Stomach smooth muscle (tissue), 2 donors: Measurements from ENCODE around the gene FOXRED2.

ENCODE experiments used
- H3K27ac ChIP-seq: one replicate; pipeline ENCODE4 v1.7.0; 2013; ENCODE audit warnings: mild to moderate bottlenecking, low read length, inconsistent platforms
- H3K27me3 ChIP-seq, 2 donors: one replicate each; pipeline ENCODE4 v1.7.0; 2013; ENCODE audit warnings: low read length in 2 of 2; ENCODE audit not compliant: insufficient read depth in 2 of 2, control insufficient read depth in 1 of 2
- H3K36me3 ChIP-seq, 2 donors: one replicate each; pipeline ENCODE4 v1.7.0; 2013; ENCODE audit warnings: low read length in 2 of 2; ENCODE audit not compliant: control insufficient read depth in 2 of 2, insufficient read depth in 2 of 2
- H3K4me1 ChIP-seq: one replicate; pipeline ENCODE4 v1.7.0; 2013; ENCODE audit warnings: low read length; ENCODE audit not compliant: control insufficient read depth, insufficient read depth
- H3K4me3 ChIP-seq, 2 donors: one replicate each; pipeline ENCODE4 v1.7.0; 2013; ENCODE audit warnings: low read length in 2 of 2
- H3K9ac ChIP-seq, 2 donors: one replicate each; pipeline ENCODE4 v1.7.0; 2013; ENCODE audit warnings: low read length in 2 of 2, mild to moderate bottlenecking in 1 of 2
- H3K9me3 ChIP-seq, 2 donors: one replicate each; pipeline ENCODE4 v1.7.0; 2013; ENCODE audit warnings: low read length in 2 of 2; ENCODE audit not compliant: control insufficient read depth in 2 of 2
- donor health status: healthy.
- donor health status: Pancreatic carcinoma.

FOXRED2 gene

DNA sequence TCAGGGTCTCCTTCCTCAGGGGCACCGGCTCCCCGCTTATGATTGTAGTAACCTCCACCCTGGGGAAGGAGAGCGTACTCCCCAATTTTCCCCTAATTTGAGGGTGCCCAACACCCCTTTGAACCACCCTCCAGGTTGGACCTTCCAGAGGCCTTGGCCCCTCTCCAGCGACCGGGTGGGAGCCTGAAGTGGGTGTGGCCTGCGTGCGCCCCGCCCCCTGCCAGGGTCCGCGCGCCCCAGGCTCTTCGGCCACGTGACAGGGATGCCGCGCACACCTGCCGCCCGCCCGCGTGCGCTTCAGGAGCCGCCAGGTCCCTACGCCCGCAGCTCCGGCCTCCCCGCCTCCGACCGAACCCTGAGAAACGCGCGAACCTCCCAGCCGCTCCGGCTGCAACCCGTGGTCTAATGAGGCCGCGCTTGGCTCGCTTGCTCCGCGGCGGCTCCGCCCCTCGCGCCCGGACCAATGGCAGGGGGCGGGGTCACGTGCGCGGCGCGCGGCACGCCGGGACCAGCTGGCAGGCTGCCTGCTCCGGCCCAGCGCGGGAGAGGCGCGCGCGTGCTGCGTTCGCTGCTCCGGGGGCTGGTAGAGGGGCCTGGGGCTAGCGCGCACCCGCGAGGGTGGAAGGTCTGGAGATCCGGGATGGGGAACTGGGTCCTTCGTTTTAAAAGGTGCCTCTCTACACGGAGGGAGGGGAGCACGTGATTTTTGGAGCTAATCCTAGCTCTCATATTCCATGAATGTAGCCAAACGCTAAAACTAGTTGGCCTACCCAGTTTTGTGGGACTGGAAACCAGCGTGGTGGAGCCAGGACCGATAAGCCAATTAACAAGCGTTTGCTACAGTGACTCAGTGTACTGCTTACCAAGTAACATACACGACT lies at the start of gene FOXRED2:
Gene FOXRED2 (minus strand): TSS at position 404 of the 881 bp plus-strand sequence. CDS start 618 bp downstream, outside the sequence.
- Histone ChIP-seq H3K4me1 (peaks cover 16% of the 10 kb centered on the region), H3K9me3 (no peaks in the 10 kb centered on the region), H3K36me3 (peaks cover 9 to 18% of the 10 kb centered on the region in 2 donors), H3K9ac (peak within 1 kb of the TSS; percentile 43 to 76), H3K27me3 (no peaks in the 10 kb centered on the region), H3K27ac (peak within 1 kb of the TSS; percentile 55), H3K4me3 (peak within 1 kb of the TSS; percentile 33 to 72)

DNA sequence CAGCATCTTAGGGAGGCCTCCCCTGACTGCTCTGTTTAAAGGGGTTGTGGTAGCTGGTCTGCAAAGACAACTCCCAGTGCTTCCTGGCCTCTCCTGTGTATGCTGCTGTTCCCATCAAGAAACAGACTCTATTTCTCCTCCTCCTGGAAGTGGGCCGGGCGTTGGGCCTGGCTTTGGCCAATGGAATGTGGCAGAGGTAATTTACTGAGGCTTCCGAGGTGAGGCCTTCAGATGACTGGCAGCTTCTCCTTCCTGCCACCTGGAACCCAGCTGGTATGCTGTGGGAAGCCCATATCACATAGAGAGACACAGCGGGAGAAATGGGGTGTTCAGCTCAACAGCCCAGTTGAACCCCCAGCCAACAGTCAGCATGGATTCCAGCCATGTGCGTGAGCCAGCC lies 47.3 kb upstream of the FOXRED2 start:
- Histone ChIP-seq H3K4me1 (no peaks in the 10 kb centered on the region), H3K9ac (no peak overlapping the region), H3K36me3 (no peaks in the 10 kb centered on the region), H3K4me3 (no peak overlapping the region), H3K27me3 (peaks cover 17 to 28% of the 10 kb centered on the region in 2 donors), H3K9me3 (peaks cover 0 to 3% of the 10 kb centered on the region in 2 donors), H3K27ac (no peak overlapping the region)

DNA sequence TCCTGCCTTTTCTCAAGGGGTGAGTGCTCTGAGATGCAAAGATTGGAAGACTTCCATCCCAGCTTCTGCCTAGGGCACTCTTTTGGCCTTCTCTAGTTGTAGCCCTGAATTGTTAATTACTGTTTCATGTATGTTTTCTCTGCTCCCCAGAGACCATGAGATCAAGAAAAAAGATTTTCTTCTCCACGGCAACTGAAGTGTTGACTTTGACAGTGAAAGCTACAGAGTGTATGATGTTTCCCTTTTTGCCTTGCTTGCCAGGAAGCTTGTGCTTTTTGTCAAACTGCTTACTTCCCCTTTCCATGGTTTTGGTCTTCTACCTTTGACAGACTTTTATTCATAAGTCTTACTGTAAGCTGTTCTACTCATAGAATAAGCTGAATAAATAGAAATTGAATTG lies 45.4 kb upstream of the FOXRED2 start:
- H3K9me3 ChIP-seq: no peaks in the 10 kb centered on the region
- peaks cover 25 to 35% of the 10 kb centered on the region in 2 donors for H3K27me3 ChIP-seq
- H3K9ac ChIP-seq: no peak overlapping the region
- H3K4me1 ChIP-seq: no peaks in the 10 kb centered on the region
- H3K4me3 ChIP-seq: no peak overlapping the region
- H3K27ac ChIP-seq: no peak overlapping the region
- no peaks in the 10 kb centered on the region for H3K36me3 ChIP-seq

DNA sequence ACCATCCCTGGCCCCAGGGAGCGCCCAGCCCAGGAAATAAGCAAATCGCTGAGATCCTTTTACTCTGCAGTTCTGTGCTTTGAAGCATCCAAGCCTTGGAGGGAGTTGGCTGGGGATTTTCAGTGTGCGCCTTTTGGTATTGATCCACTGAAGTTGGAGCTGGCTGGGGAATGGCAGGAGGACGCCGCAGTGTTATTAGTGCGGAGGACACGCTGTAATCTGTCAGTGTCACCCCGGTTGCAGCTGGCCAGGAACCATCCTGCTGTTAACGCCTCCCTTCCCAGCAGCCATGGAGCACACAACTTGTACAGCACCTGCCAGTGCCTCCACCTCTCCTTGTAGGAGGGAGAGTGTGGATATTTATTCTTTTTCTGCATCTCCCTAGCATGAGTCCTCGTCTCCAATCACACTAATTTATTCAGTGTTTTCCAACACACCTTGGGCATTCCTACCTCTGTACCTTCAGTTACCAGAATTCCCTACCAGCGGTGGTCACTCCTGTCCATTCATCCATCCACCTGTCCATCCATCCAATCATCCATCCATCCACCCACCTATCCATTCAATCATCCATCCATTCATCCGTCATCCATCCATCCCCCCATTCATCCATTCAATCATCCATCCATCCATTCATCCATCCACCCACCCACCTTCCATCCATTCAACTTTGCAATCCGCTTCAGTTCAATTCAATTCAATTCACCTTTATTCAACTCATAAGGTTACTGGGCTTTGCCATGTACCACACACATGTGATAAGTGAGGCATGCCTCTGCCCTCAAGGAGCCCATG lies 44.1 kb upstream of the FOXRED2 start:
- H3K4me1 ChIP-seq: no peaks in the 10 kb centered on the region
- H3K27me3 ChIP-seq: peaks cover 27 to 44% of the 10 kb centered on the region in 2 donors
- no peaks in the 10 kb centered on the region for H3K9me3 ChIP-seq

DNA sequence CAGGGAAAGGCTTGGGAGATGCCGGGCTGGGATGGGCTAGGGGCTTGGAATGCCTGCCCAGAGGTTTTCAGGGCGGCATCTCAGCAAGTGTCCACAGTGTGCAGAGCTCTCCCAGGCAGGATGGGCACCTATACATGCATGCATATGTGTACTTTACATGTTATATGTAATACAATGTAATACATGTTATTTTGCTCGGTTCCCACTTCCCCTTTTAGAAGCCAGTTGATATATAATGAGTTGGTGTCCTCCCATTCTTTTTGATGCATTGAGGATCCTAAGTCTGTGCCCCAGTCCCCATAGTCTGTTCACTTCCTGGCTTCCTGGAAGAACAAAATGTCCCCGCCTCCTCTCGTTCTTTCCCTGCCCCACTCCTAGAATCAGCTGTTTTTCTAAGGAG lies 42.2 kb upstream of the FOXRED2 start:
- Histone ChIP-seq H3K27me3 (peaks cover 27 to 38% of the 10 kb centered on the region in 2 donors), H3K9ac (no peak overlapping the region), H3K4me1 (no peaks in the 10 kb centered on the region), H3K9me3 (no peaks in the 10 kb centered on the region), H3K4me3 (no peak overlapping the region), H3K36me3 (no peaks in the 10 kb centered on the region), H3K27ac (no peak overlapping the region)

More for the DNA sequence above, 44.1 kb upstream of the FOXRED2 start:
- Histone ChIP-seq H3K4me3 (no peak overlapping the region), H3K36me3 (no peaks in the 10 kb centered on the region), H3K9ac (no peak overlapping the region), H3K27ac (no peak overlapping the region)

DNA sequence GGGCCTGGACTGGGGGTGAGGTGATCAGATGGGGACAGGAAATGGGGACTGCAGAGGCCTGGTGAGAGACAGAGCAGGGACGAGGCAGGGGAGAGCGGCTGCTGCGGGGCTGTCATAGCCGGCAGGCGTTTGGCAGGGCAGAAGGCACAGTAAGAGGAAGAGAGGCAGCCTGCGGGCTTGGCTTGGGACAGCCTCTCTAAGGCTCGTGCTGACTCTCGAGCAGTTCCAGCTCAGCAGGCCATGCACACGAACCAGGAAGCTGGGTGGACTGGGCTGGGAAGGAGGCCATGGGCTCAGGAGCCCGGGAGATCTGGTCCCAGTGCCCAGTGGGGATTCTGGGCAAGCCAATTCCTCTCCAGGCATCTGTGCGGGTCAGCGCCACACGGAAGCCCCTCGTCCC lies 41.8 kb upstream of the FOXRED2 start:
- H3K4me3 ChIP-seq: no peak overlapping the region
- H3K9me3 ChIP-seq: no peaks in the 10 kb centered on the region
- no peaks in the 10 kb centered on the region for H3K36me3 ChIP-seq
- no peak overlapping the region for H3K9ac ChIP-seq
- H3K27me3 ChIP-seq: peaks cover 27 to 37% of the 10 kb centered on the region in 2 donors
- no peak overlapping the region for H3K27ac ChIP-seq
- H3K4me1 ChIP-seq: no peaks in the 10 kb centered on the region

DNA sequence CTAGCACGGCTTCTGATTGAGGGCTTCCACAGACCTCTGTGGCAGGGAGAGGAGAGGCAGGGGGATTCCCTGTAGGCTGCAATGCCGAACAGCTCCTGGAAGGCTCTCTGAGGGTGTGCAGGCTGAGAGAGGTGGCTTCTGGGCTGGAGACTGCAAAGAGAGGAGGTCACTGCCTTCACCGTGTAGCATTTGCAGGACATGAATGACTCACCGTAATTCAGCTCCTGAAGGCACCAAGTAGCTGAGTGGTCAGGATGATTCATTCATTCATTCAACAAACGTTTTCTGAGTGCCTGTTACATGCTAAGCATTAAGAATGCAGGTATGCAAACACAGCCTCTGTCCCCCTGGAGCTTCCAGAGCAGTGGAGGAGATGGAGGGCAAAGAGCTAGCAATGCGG lies 40.1 kb upstream of the FOXRED2 start:
- Histone ChIP-seq H3K36me3 (no peaks in the 10 kb centered on the region), H3K9ac (no peak overlapping the region), H3K4me3 (no peak overlapping the region), H3K9me3 (no peaks in the 10 kb centered on the region), H3K27me3 (peaks cover 27 to 32% of the 10 kb centered on the region in 2 donors), H3K4me1 (no peaks in the 10 kb centered on the region), H3K27ac (no peak overlapping the region)

DNA sequence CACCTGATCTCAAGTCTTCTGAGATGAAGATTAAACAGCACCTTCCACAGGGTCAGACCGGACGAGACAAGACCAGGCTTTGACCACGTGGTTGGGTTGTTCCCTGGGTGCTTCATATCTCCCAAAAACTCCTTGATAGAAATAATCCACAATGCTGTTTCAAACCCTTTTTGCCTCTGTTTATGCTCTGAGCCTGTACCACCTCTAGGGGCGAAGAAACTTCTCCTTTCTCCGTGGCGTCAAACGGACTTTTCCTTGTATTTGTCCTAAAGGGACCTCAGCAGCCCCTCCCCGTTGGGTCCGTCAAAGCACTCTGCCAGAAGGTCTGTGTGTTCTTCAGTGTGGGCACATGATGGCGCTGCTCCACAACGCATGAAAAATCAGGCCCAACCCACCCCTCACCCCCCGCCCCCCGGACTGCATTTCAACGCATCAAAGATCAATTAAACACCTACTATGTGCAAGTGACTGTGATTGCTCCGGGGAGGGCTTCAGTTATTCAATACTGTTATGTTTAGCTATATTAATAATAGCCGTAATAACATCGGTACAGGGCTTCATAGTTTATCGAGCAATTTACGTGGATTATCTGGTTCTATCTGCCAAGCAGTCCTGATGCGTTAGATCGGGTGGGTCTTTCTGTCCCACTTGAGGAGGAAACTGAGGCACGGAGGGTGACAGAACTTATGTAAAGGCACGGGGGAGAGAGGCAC lies 39.4 kb upstream of the FOXRED2 start:
- peaks cover 23 to 27% of the 10 kb centered on the region in 2 donors for H3K27me3 ChIP-seq
- H3K9ac ChIP-seq: no peak overlapping the region
- no peaks in the 10 kb centered on the region for H3K9me3 ChIP-seq
- no peak overlapping the region for H3K27ac ChIP-seq
- H3K4me3 ChIP-seq: no peak overlapping the region
- no peaks in the 10 kb centered on the region for H3K36me3 ChIP-seq
- H3K4me1 ChIP-seq: no peaks in the 10 kb centered on the region

DNA sequence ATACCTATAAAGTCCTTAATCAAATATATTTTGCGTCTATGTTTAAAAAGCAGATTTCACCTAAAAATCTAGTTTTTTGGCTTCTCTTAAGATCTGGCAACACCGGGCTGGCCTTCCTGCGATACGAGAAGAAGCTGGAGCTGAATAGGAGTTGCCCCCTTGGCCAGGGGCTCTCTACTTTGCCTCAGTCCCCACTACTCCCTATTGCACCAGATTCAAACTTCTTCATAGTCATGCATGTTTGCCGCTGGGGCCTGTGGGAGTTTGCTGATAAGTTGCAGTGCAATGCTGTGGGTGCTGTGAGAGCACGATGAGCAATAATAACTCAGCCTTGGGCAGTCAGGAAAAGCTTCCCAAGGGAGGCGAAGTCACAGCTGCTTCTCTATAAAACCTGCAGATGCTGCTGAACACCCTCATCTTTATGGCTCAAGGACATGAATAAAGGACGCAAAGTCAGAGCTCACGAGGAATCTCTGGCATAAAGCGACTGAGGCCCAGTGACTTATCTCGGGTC lies 37.3 kb upstream of the FOXRED2 start:
- H3K27me3 ChIP-seq: peaks cover 15 to 18% of the 10 kb centered on the region in 2 donors
- H3K4me3 ChIP-seq: no peak overlapping the region
- H3K9ac ChIP-seq: no peak overlapping the region
- no peak overlapping the region for H3K27ac ChIP-seq
- H3K36me3 ChIP-seq: no peaks in the 10 kb centered on the region
- no peaks in the 10 kb centered on the region for H3K9me3 ChIP-seq
- no peaks in the 10 kb centered on the region for H3K4me1 ChIP-seq

DNA sequence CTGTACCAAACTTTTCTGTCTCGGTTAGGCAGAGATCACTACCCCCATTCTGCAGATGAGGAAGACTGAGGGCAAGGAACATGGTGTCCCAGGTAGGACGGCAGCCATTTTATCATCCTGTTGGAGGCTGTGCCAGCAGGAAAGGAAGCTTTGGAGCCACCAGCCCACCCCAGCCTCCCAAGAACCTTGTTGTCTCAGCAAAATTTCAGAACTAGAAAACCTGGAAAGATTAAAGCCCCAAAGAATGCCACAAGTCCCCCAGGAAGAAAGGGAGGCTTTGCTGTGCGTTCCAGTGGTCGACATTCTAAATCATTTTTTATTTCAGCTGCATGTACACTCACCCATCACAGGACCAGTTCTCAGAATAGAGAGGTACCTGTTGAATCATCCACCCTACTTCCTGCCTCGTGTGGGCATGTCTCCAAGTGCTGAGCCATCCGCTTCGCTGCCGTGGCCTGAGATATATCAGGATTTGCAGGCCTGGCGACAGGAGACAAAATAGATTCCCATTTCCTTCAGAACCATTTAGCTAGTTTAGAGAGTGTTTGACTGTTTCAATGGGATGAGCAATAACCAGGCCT lies 35.1 kb upstream of the FOXRED2 start:
- Histone ChIP-seq H3K27me3 (peaks cover 5 to 13% of the 10 kb centered on the region in 2 donors), H3K36me3 (no peaks in the 10 kb centered on the region), H3K9me3 (no peaks in the 10 kb centered on the region), H3K4me1 (no peaks in the 10 kb centered on the region), H3K9ac (no peak overlapping the region), H3K4me3 (no peak overlapping the region), H3K27ac (no peak overlapping the region)
